Immature natural killer cell (primary cell): Measurements from ENCODE around the gene UTY. TPM values are rescaled to one million over a fixed set of nuclear protein-coding genes. Genes with fewer than 3 reads are reported as not detected.
A peak's percentile ranks its signal among the peaks of the same experiment; 100 is the strongest.
"Not testable (repeated sequence)": the region's sequence is repeated elsewhere in the genome, so short reads cannot be mapped to it uniquely, and the experiment has no call there.

Experiments used
- DNase-seq, 3 donors: peaks; one replicate each; pipeline ENCODE4 v3.0.0; 2022; ENCODE audit warnings: mixed read lengths in 1 of 3
- H3K27ac Mint-ChIP-seq, 6 donors: one replicate each; pipeline ENCODE4 v1.8.0; 2020; ENCODE audit warnings: mixed read lengths in 6 of 6, mild to moderate bottlenecking in 5 of 6, inconsistent platforms in 4 of 6, moderate library complexity in 3 of 6
- H3K27me3 Mint-ChIP-seq, 3 donors: one replicate each; pipeline ENCODE4 v1.8.0; 2020 to 2021; ENCODE audit warnings: low read depth in 3 of 3, mild to moderate bottlenecking in 3 of 3, mixed read lengths in 3 of 3, moderate library complexity in 3 of 3, inconsistent platforms in 1 of 3
- H3K36me3 Mint-ChIP-seq, 3 donors: one replicate each; pipeline ENCODE4 v1.8.0; 2020; ENCODE audit warnings: mixed read lengths in 3 of 3, inconsistent platforms in 2 of 3, mild to moderate bottlenecking in 2 of 3
- H3K4me1 Mint-ChIP-seq, 2 donors: one replicate each; pipeline ENCODE4 v1.8.0; 2020; ENCODE audit warnings: inconsistent platforms in 2 of 2, mild to moderate bottlenecking in 2 of 2, mixed read lengths in 2 of 2, moderate library complexity in 1 of 2
- H3K4me3 Mint-ChIP-seq, 5 donors: one replicate each; pipeline ENCODE4 v1.8.0; 2020; ENCODE audit warnings: mild to moderate bottlenecking in 5 of 5, mixed read lengths in 5 of 5, inconsistent platforms in 3 of 5, moderate library complexity in 3 of 5
- H3K9me3 Mint-ChIP-seq, 6 donors: one replicate each; pipeline ENCODE4 v1.8.0; 2020; ENCODE audit warnings: mild to moderate bottlenecking in 6 of 6, mixed read lengths in 6 of 6, inconsistent platforms in 4 of 6, moderate library complexity in 3 of 6
- polyA plus RNA-seq, 3 donors: library from polyadenylated mRNA; unstranded; fragments of 300-500 nt; fragmentation: Illumina TruSeq; gene quantifications; one replicate each; pipeline ENCODE4 v1.2.3, GENCODE V29; 2021

UTY gene
- polyA plus RNA-seq, 3 donors from 2014 or later = not detected

GRCh38 chrY:13307959-13308358 is 171.9 kb downstream of the UTY start:
- no peak overlapping the region for H3K4me3 Mint-ChIP-seq
- H3K9me3 Mint-ChIP-seq = no peaks in the 10 kb centered on the region
- peaks cover 0 to 8% (median 0%) of the 10 kb centered on the region in 3 donors for H3K36me3 Mint-ChIP-seq
- DNase-seq = no peak
- no peaks in the 10 kb centered on the region for H3K4me1 Mint-ChIP-seq
- no peak overlapping the region for H3K27ac Mint-ChIP-seq
- H3K27me3 Mint-ChIP-seq = peaks cover 0 to 1% (median 0%) of the 10 kb centered on the region in 3 donors

GRCh38 chrY:13300795-13301194 is 179.0 kb downstream of the UTY start:
- H3K4me3 Mint-ChIP-seq = no peak overlapping the region
- H3K27ac Mint-ChIP-seq = no peak overlapping the region
- peaks cover 0 to 7% (median 0%) of the 10 kb centered on the region in 3 donors for H3K36me3 Mint-ChIP-seq
- H3K4me1 Mint-ChIP-seq = no peaks in the 10 kb centered on the region
- DNase-seq = no peak
- no peaks in the 10 kb centered on the region for H3K9me3 Mint-ChIP-seq
- H3K27me3 Mint-ChIP-seq = peaks cover 0 to 3% (median 0%) of the 10 kb centered on the region in 3 donors

GRCh38 chrY:13299411-13299810 is 180.4 kb downstream of the UTY start:
- Mint-ChIP-seq H3K4me3 (no peak overlapping the region), H3K27ac (no peak overlapping the region), H3K36me3 (peaks cover 0 to 7% (median 0%) of the 10 kb centered on the region in 3 donors), H3K9me3 (no peaks in the 10 kb centered on the region), H3K27me3 (peaks cover 0 to 3% (median 0%) of the 10 kb centered on the region in 3 donors), H3K4me1 (no peaks in the 10 kb centered on the region)
- DNase-seq = no peak

- no peaks in the 10 kb centered on the region for H3K9me3 Mint-ChIP-seq
- no peak overlapping the region for H3K4me3 Mint-ChIP-seq
- DNase-seq = no peak
- H3K27ac Mint-ChIP-seq = no peak overlapping the region
- H3K36me3 Mint-ChIP-seq = peaks cover 0 to 14% (median 0%) of the 10 kb centered on the region in 3 donors
- H3K4me1 Mint-ChIP-seq = no peaks in the 10 kb centered on the region
- H3K27me3 Mint-ChIP-seq = peaks cover 0 to 2% (median 0%) of the 10 kb centered on the region in 3 donors
Measured at GRCh38 chrY:13296176-13296890, 183.5 kb downstream of the UTY start.

- H3K27me3 Mint-ChIP-seq = peaks cover 0 to 2% (median 0%) of the 10 kb centered on the region in 3 donors
- H3K9me3 Mint-ChIP-seq = peaks cover 0 to 3% (median 0%) of the 10 kb centered on the region in 6 donors
- H3K4me1 Mint-ChIP-seq = no peaks in the 10 kb centered on the region
- DNase-seq = no peak
- peaks cover 0 to 24% (median 0%) of the 10 kb centered on the region in 3 donors for H3K36me3 Mint-ChIP-seq
- H3K4me3 Mint-ChIP-seq = no peak overlapping the region
- H3K27ac Mint-ChIP-seq = no peak overlapping the region
Measured at GRCh38 chrY:13295026-13295425, 184.8 kb downstream of the UTY start.

- H3K27me3 Mint-ChIP-seq = no peaks in the 10 kb centered on the region
- H3K4me1 Mint-ChIP-seq = no peaks in the 10 kb centered on the region
- H3K27ac Mint-ChIP-seq = no peak overlapping the region
- peaks cover 0 to 9% (median 0%) of the 10 kb centered on the region in 6 donors for H3K9me3 Mint-ChIP-seq
- no peak for DNase-seq
- no peak overlapping the region for H3K4me3 Mint-ChIP-seq
- peaks cover 0 to 51% (median 0%) of the 10 kb centered on the region in 3 donors for H3K36me3 Mint-ChIP-seq
Measured at GRCh38 chrY:13291199-13291598, 188.6 kb downstream of the UTY start.

- peaks cover 0 to 14% (median 0%) of the 10 kb centered on the region in 3 donors for H3K36me3 Mint-ChIP-seq
- H3K9me3 Mint-ChIP-seq, H3K27me3 Mint-ChIP-seq, DNase-seq, H3K4me3 Mint-ChIP-seq, H3K27ac Mint-ChIP-seq, H3K4me1 Mint-ChIP-seq: not testable (repeated sequence)
Measured at GRCh38 chrY:13282151-13283054, 197.4 kb downstream of the UTY start.

GRCh38 chrY:13279561-13279960 is 200.3 kb downstream of the UTY start:
- Mint-ChIP-seq H3K4me1 (no peaks in the 10 kb centered on the region), H3K27ac (no peak overlapping the region), H3K27me3 (no peaks in the 10 kb centered on the region), H3K4me3 (no peak overlapping the region), H3K36me3 (peaks cover 0 to 6% (median 0%) of the 10 kb centered on the region in 3 donors), H3K9me3 (no peaks in the 10 kb centered on the region)
- DNase-seq = no peak

GRCh38 chrY:13271706-13272105 is 208.1 kb downstream of the UTY start:
- Mint-ChIP-seq H3K4me3 (no peak overlapping the region), H3K4me1 (no peaks in the 10 kb centered on the region), H3K27ac (no peak overlapping the region), H3K27me3 (peaks cover 0 to 2% (median 0%) of the 10 kb centered on the region in 3 donors), H3K9me3 (peaks cover 0 to 2% (median 0%) of the 10 kb centered on the region in 6 donors), H3K36me3 (peaks cover 0 to 23% (median 0%) of the 10 kb centered on the region in 3 donors)
- no peak for DNase-seq

GRCh38 chrY:13253941-13254440 is 225.8 kb downstream of the UTY start:
- H3K9me3 Mint-ChIP-seq, H3K27ac Mint-ChIP-seq, H3K4me1 Mint-ChIP-seq, H3K4me3 Mint-ChIP-seq, H3K36me3 Mint-ChIP-seq, DNase-seq, H3K27me3 Mint-ChIP-seq: not testable (repeated sequence)

- DNase-seq = no peak
- Mint-ChIP-seq H3K9me3 (no peaks in the 10 kb centered on the region), H3K4me3 (no peak overlapping the region), H3K4me1 (no peaks in the 10 kb centered on the region), H3K27ac (no peak overlapping the region), H3K36me3 (no peaks in the 10 kb centered on the region), H3K27me3 (no peaks in the 10 kb centered on the region)
Measured at GRCh38 chrY:13250421-13250820, 229.4 kb downstream of the UTY start.

GRCh38 chrY:13243716-13244115 is 236.1 kb downstream of the UTY start:
- Mint-ChIP-seq H3K27me3 (no peaks in the 10 kb centered on the region), H3K4me1 (no peaks in the 10 kb centered on the region), H3K9me3 (peaks cover 0 to 1% (median 0%) of the 10 kb centered on the region in 6 donors), H3K4me3 (no peak overlapping the region), H3K36me3 (peaks cover 0 to 17% (median 0%) of the 10 kb centered on the region in 3 donors), H3K27ac (peak overlapping the region in 1 of 6 donors; percentile 13)
- DNase-seq = no peak

- H3K4me1 Mint-ChIP-seq = no peaks in the 10 kb centered on the region
- H3K27me3 Mint-ChIP-seq = peaks cover 0 to 3% (median 0%) of the 10 kb centered on the region in 3 donors
- peak overlapping the region in 1 of 6 donors; percentile 34 for H3K27ac Mint-ChIP-seq
- no peak overlapping the region for H3K4me3 Mint-ChIP-seq
- no peaks in the 10 kb centered on the region for H3K9me3 Mint-ChIP-seq
- no peak for DNase-seq
- H3K36me3 Mint-ChIP-seq = no peaks in the 10 kb centered on the region
Measured at GRCh38 chrY:13233901-13234300, 245.9 kb downstream of the UTY start.

- Mint-ChIP-seq H3K27me3 (peaks cover 0 to 4% (median 0%) of the 10 kb centered on the region in 3 donors), H3K36me3 (no peaks in the 10 kb centered on the region), H3K4me1 (no peaks in the 10 kb centered on the region), H3K4me3 (no peak overlapping the region), H3K9me3 (no peaks in the 10 kb centered on the region), H3K27ac (no peak overlapping the region)
- no peak for DNase-seq
Measured at GRCh38 chrY:13233118-13233517, 246.7 kb downstream of the UTY start.
